ENCODE data around the gene VAV1.

DNA sequence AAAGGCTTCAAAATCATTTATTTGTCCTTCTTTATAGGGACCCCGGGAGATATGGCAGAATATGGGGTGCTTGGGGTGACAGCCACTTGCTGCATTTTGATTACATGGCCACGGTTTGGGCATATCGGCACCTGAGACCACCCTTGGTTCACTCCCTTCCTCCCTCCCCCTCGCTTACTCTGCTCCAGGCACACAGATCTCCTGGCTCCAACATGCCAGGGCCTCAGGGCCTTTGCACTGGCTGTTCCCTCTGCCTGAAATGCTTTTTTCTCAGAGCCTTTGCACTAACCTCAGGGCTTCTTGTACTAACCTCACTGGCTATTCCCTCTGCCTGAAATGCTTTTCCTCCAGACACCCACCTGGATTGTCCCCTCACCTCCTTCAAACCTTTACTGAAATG lies 23.8 kb downstream of the VAV1 start:
- TF ChIP-seq TAF1 (IDR thresholded peaks at IDR 0.05; ENCODE audit: low read depth, low read length) (no peak), POLR2A (IDR thresholded peaks at IDR 0.05; ENCODE audit: low read depth, low read length) (no peak), PAX5 (IDR thresholded peaks at IDR 0.05; ENCODE audit: insufficient read depth, low read length, severe bottlenecking) (no peak), POLR2AphosphoS5 (IDR thresholded peaks at IDR 0.05; ENCODE audit: low read depth, low read length) (no peak)

Measured in GM12891 (cell line).